ENCODE measurements around the gene CTNNA1.
A peak's percentile ranks its signal among the peaks of the same experiment; 100 is the strongest.
"Not testable (repeated sequence)": the region's sequence is repeated elsewhere in the genome, so short reads cannot be mapped to it uniquely, and the experiment has no call there.

Gene CTNNA1

DNA sequence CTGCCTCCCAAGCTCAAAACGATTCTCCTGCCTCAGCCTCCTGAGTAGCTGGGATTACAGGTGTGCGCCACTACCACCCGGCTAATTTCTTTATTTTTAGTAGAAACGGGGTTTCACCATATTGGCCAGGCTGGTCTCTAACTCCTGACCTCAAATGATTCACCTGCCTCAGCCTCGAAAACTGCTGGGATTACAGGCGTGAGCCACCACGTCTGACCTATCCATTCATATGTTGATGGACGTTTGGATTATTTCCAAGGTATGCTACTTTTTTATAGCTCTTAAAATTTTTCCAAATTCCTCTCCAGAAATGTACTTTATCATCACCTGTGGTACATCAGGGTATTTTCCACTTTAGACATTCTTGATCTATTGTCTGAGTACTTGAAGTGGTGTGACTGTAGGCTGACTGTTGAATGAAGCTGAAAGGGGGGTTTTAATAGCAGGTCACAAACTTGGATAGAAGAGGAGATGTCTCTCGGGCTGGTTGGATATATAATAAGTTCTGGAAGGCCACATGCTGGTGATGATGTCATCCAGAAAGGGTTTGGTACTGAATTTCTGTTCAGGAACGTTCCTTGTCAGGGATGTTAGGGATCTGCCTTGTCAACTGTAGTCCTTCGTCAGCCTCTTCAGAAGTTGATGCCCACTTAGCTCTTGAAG is 7.4 kb downstream of the CTNNA1 start (continued):
- TF ChIP-seq REPIN1 (tag by site-specific recombination; IDR thresholded peaks at IDR 0.05; ENCODE audit: low read depth) = no peak

DNA sequence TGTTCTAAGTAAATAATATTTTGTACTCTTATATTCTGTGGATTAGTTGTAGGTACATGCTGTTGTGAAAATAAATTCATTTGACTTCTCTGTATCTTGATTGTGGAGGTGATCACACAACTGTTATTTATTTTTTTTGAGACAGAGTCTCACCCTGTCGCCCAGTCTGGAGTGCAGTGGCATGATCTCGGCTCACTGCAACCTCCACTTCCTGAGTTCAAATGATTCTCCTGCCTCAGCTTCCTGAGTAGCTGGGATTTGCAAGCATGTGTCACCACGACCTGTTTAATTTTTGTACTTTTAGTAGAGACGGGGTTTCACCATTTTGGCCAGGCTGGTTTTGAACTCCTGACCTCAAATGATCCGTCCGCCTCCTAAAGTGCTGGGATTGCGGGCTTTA is 7.9 kb downstream of the CTNNA1 start:
- peaks cover 9 to 11% of the 10 kb centered on the region in 2 experiments; a peak in 2 of 3 replicates for H3K36me3 ChIP-seq (ENCODE audit: control insufficient read depth in 2 of 2, insufficient read depth in 1 of 2, low read length in 2 of 2)
- CTCF ChIA-PET = interaction anchor here (0.9 to 1.3 kb wide), 2 partner anchors 29 to 182 kb away, joined by 3 to 5 read pairs; no protein-coding TSS in a partner anchor
- H3K27ac ChIP-seq (ENCODE audit: extremely low read depth, low read depth, low read length); H3K4me3 ChIP-seq (ENCODE audit: low read depth, low read length); H3K9me3 ChIP-seq (ENCODE audit: control insufficient read depth, insufficient read depth, low read depth, low read length): not testable (repeated sequence)
- TF ChIP-seq OSR2 (tag by site-specific recombination; IDR thresholded peaks at IDR 0.05) (peak; percentile 74), ZNF394 (tag by site-specific recombination; IDR thresholded peaks at IDR 0.05; ENCODE audit: borderline replicate concordance) (0 out of 2 replicates have a peak, but pooled peaks have one; percentile 21), ZNF600 (tag by site-specific recombination; IDR thresholded peaks at IDR 0.05) (peak; percentile 85), ZBTB48 (tag by site-specific recombination; IDR thresholded peaks at IDR 0.05) (0 out of 2 replicates have a peak, but pooled peaks have one; percentile 3)
- peaks cover 13% of the 10 kb centered on the region for H3K4me1 ChIP-seq (ENCODE audit: control insufficient read depth, insufficient read depth, low read length)
- POLR2A ChIA-PET = interaction anchor here (0.6 kb wide), 2 partner anchors 482 to 528 kb away, joined by 4 to 6 read pairs; no protein-coding TSS in a partner anchor

DNA sequence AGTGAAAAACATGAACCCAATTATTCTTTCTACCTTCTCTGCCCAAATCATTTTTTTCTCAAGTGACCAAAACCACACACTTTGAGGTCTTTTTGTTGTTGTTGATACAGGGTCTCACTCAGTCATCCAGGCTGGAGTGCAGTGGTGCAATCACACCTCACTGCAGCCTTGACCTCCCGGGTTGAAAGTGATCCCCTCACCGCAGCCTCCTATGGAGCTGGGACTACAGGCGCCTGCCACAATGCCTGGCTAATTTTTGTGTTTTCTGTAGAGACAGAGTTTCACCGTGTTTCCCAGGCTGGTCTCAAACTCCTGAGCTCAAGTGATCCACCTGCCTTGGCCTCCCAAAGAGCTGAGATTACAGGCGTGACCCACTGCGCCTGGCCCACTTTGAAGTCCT is 8.4 kb downstream of the CTNNA1 start:
- H3K27ac ChIP-seq (ENCODE audit: extremely low read depth, low read depth, low read length); POLR2A ChIA-PET; H3K9me3 ChIP-seq (ENCODE audit: control insufficient read depth, insufficient read depth, low read depth, low read length); H3K4me3 ChIP-seq (ENCODE audit: low read depth, low read length): not testable (repeated sequence)
- Histone ChIP-seq H3K36me3 (ENCODE audit: control insufficient read depth in 2 of 2, insufficient read depth in 1 of 2, low read length in 2 of 2) (peaks cover 9 to 11% of the 10 kb centered on the region in 2 experiments; a peak in 2 of 3 replicates), H3K4me1 (ENCODE audit: control insufficient read depth, insufficient read depth, low read length) (peaks cover 13% of the 10 kb centered on the region)
- peak; percentile 73 for TF ChIP-seq ZIC2 (tag by site-specific recombination; IDR thresholded peaks at IDR 0.05)
- TF ChIP-seq GLIS1 (tag by site-specific recombination; IDR thresholded peaks at IDR 0.05) = peak; percentile 85
- TF ChIP-seq ZNF335 (tag by site-specific recombination; conservative IDR thresholded peaks at IDR 0.05) = peak; percentile 53
- CTCF ChIA-PET = interaction anchor here (0.6 kb wide), 1 partner anchor 119 kb away, joined by 4 read pairs; no protein-coding TSS in a partner anchor

DNA sequence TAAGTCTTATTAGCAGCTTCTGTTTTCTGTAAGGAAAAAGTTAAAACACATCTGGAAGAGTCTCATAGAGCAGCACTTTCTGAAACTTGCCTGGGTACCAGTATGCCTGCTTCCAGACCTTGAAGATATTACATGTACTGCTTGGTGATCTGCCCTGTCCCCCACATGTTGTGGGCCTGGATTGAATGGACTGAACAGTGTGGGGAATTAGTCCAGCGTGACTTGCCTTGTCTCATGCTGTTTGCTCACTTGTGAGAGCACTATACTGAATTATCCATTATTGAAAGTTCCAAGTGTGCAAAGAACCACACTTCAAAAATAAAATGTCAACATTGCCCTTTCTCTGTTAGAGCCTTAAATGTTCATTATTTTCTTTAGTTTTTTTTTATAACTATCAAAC is 8.9 kb downstream of the CTNNA1 start:
- Histone ChIP-seq H3K27ac (ENCODE audit: extremely low read depth, low read depth, low read length) (no peak overlapping the region; the same call in 1 of the 2 replicates), H3K36me3 (ENCODE audit: control insufficient read depth in 2 of 2, insufficient read depth in 1 of 2, low read length in 2 of 2) (peaks cover 9 to 11% of the 10 kb centered on the region in 2 experiments; a peak in 2 of 3 replicates), H3K9me3 (ENCODE audit: control insufficient read depth, insufficient read depth, low read depth, low read length) (no peaks in the 10 kb centered on the region), H3K4me3 (ENCODE audit: low read depth, low read length) (no peak overlapping the region), H3K4me1 (ENCODE audit: control insufficient read depth, insufficient read depth, low read length) (peaks cover 13% of the 10 kb centered on the region)
- ChIA-PET POLR2A (no interaction called here), CTCF (interaction anchor here (0.6 to 1.6 kb wide), 2 partner anchors 28 to 120 kb away, joined by 4 to 5 read pairs; no protein-coding TSS in a partner anchor)
- TF ChIP-seq ZEB2 (tag by site-specific recombination; IDR thresholded peaks at IDR 0.05) = no peak
- TF ChIP-seq ZNF529 (tag by site-specific recombination; IDR thresholded peaks at IDR 0.05; ENCODE audit: insufficient replicate concordance) = no peak

DNA sequence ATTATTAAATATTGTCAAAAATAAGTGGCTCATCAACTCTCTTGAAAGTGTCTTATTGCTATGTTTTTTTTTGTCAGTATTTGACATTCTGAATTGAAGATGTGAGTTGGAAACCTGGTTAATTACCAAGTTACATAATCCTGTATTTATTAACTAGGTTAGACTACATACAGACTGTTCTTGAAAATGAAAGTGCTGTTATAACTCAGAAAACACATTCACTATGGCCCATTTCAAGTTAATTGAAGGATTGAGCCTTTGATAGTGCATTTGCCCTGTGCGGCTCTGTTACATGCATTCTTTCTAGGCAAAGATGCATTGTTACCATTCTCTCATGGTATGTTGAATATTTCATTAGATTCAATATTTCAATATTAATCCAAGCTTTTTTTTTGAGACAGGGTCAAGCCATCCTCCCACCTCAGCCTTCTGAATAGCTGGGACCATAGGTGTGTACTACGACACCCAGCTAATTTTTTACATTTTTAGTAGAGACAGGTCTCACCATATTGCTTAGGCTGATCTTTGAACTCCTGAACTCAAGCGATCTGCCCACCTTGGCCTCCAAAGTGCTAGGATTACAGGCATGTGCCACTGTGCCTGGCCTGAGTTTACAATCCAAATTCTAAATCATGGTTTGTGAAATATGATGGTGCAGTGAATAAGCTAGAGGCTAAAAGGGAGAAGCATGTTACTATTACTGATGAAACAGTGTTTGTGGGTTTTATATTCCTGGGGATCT is 10.0 kb downstream of the CTNNA1 start:
- ChIA-PET POLR2A (interaction anchor here (1.6 kb wide), 1 partner anchor 10 kb away, joined by 4 read pairs; the partner anchor contains the start of gene CTNNA1), CTCF (interaction anchor here (1.0 to 1.6 kb wide), 2 partner anchors 9 to 27 kb away, joined by 3 to 5 read pairs; no protein-coding TSS in a partner anchor)
- no peak overlapping the region for H3K27ac ChIP-seq (ENCODE audit: extremely low read depth, low read depth, low read length)
- H3K9me3 ChIP-seq (ENCODE audit: control insufficient read depth, insufficient read depth, low read depth, low read length) = no peaks in the 10 kb centered on the region
- H3K4me3 ChIP-seq (ENCODE audit: low read depth, low read length) = no peak overlapping the region
- peaks cover 6 to 9% of the 10 kb centered on the region in 2 experiments; a peak in 2 of 3 replicates for H3K36me3 ChIP-seq (ENCODE audit: control insufficient read depth in 2 of 2, insufficient read depth in 1 of 2, low read length in 2 of 2)
- no peak for TF ChIP-seq ZNF341 (tag by site-specific recombination; IDR thresholded peaks at IDR 0.05; ENCODE audit: low read depth)
- no peak for TF ChIP-seq ZNF768 (tag by site-specific recombination; IDR thresholded peaks at IDR 0.05)
- peaks cover 13% of the 10 kb centered on the region for H3K4me1 ChIP-seq (ENCODE audit: control insufficient read depth, insufficient read depth, low read length)

All from HEK293 (cell line).